Trophoblast cell (in vitro differentiated cells and primary cell): Measurements from ENCODE around the gene KCMF1.

Experiments
- DNase-seq, 2 donors: peaks; one replicate each; pipeline ENCODE4 v3.0.0-alpha.2; 2016
- H2AFZ ChIP-seq: 2 replicates; pipeline ENCODE4 v1.6.1; 2013; ENCODE audit warnings: low read length, moderate library complexity, mild to moderate bottlenecking; ENCODE audit not compliant: insufficient read depth, poor library complexity
- H2AK5ac ChIP-seq: 2 replicates; pipeline ENCODE4 v1.6.1; 2013; ENCODE audit warnings: mild to moderate bottlenecking, low read length
- H2BK120ac ChIP-seq: 2 replicates; pipeline ENCODE4 v1.6.1; 2013; ENCODE audit warnings: low read length, mild to moderate bottlenecking, moderate library complexity; ENCODE audit not compliant: insufficient read depth, poor library complexity
- H2BK12ac ChIP-seq: 2 replicates; pipeline ENCODE4 v1.6.1; 2013; ENCODE audit warnings: mild to moderate bottlenecking, low read length, moderate library complexity
- H2BK5ac ChIP-seq: 2 replicates; pipeline ENCODE4 v1.6.1; 2013; ENCODE audit warnings: low read length, low read depth, moderate library complexity, mild to moderate bottlenecking; ENCODE audit not compliant: poor library complexity
- H3K14ac ChIP-seq: 2 replicates; pipeline ENCODE4 v1.6.1; 2013; ENCODE audit warnings: mild to moderate bottlenecking, low read length
- H3K18ac ChIP-seq: 2 replicates; pipeline ENCODE4 v1.6.1; 2013; ENCODE audit warnings: mild to moderate bottlenecking, low read length
- H3K23ac ChIP-seq: 2 replicates; pipeline ENCODE4 v1.6.1; 2013; ENCODE audit warnings: low read length
- H3K27ac ChIP-seq: 2 replicates; pipeline ENCODE4 v1.5.1; 2013; ENCODE audit warnings: low read depth, mild to moderate bottlenecking, inconsistent platforms, low read length, moderate library complexity
- H3K27me3 ChIP-seq: 2 replicates; pipeline ENCODE4 v1.6.1; 2013; ENCODE audit warnings: inconsistent platforms, mild to moderate bottlenecking, low read length, moderate library complexity; ENCODE audit not compliant: insufficient read depth
- H3K36me3 ChIP-seq, 2 experiments: 1 replicate in 1 of 2; 2 replicates in 1 of 2; pipeline ENCODE4 v1.6.1; 2013; ENCODE audit warnings: low read length in 2 of 2, mild to moderate bottlenecking in 2 of 2, moderate library complexity in 1 of 2; ENCODE audit not compliant: insufficient read depth in 2 of 2, control insufficient read depth in 1 of 2
- H3K4ac ChIP-seq: 2 replicates; pipeline ENCODE4 v1.6.1; 2013; ENCODE audit warnings: low read depth, mild to moderate bottlenecking, low read length, moderate library complexity
- H3K4me1 ChIP-seq, 2 experiments: 1 replicate in 1 of 2; 2 replicates in 1 of 2; pipeline ENCODE4 v1.6.1; 2013; ENCODE audit warnings: low read length in 2 of 2, mild to moderate bottlenecking in 2 of 2, moderate library complexity in 1 of 2; ENCODE audit not compliant: insufficient read depth in 2 of 2, control insufficient read depth in 1 of 2
- H3K4me2 ChIP-seq: 2 replicates; pipeline ENCODE4 v1.6.1; 2013; ENCODE audit warnings: inconsistent platforms, mild to moderate bottlenecking, low read length, moderate library complexity
- H3K4me3 ChIP-seq: 2 replicates; pipeline ENCODE4 v1.5.1; 2013; ENCODE audit warnings: mild to moderate bottlenecking, low read depth, low read length, inconsistent platforms
- H3K79me1 ChIP-seq: one replicate; pipeline ENCODE4 v1.6.1; 2013; ENCODE audit warnings: low read length
- H3K79me2 ChIP-seq: 2 replicates; pipeline ENCODE4 v1.6.1; 2013; ENCODE audit warnings: low read length, mild to moderate bottlenecking; ENCODE audit not compliant: control insufficient read depth, insufficient read depth, poor library complexity
- H3K9ac ChIP-seq: 2 replicates; pipeline ENCODE4 v1.6.1; 2013; ENCODE audit warnings: mild to moderate bottlenecking, low read length
- H3K9me3 ChIP-seq: 2 replicates; pipeline ENCODE4 v1.6.1; 2013; ENCODE audit warnings: low read depth, mild to moderate bottlenecking, control low read depth, inconsistent platforms, low read length; ENCODE audit not compliant: insufficient read depth
- H4K12ac ChIP-seq: 2 replicates; pipeline ENCODE4 v1.6.1; 2013; ENCODE audit warnings: low read depth, mild to moderate bottlenecking, low read length, moderate library complexity
- H4K8ac ChIP-seq: 2 replicates; pipeline ENCODE4 v1.6.1; 2013; ENCODE audit warnings: low read depth, mild to moderate bottlenecking, low read length, moderate library complexity
- H4K91ac ChIP-seq: one replicate; pipeline ENCODE4 v1.6.1; 2013; ENCODE audit warnings: low read depth, mild to moderate bottlenecking, low read length, moderate library complexity
- WGBS: extraction: QIAGEN DNeasy Blood & Tissue Kit; methylation state at CpG from one replicate; pipeline ENCODE4 v1.1.7; 2013; ENCODE audit warnings: missing lambda C conversion rate; ENCODE audit not compliant: insufficient read length, insufficient coverage; ENCODE audit errors: extremely low coverage; 5-methylcytosine and 5-hydroxymethylcytosine counted together

The KCMF1 gene

GRCh38 chr2:84970210-84970867 lies 622 bp upstream of the KCMF1 start:
- peak overlapping the region; percentile 13 for H2BK12ac ChIP-seq
- no peak overlapping the region for H2AK5ac ChIP-seq
- peak overlapping the region; percentile 83 for H4K12ac ChIP-seq
- H3K14ac ChIP-seq: peak overlapping the region; percentile 48
- H3K4me3 ChIP-seq: peak overlapping the region; percentile 87
- H3K79me1 ChIP-seq: peaks cover 15% of the 10 kb centered on the region
- H3K9ac ChIP-seq: peak overlapping the region; percentile 94
- no peaks in the 10 kb centered on the region for H3K9me3 ChIP-seq
- H3K27me3 ChIP-seq: no peaks in the 10 kb centered on the region
- H2BK120ac ChIP-seq: peak overlapping the region; percentile 77
- H2BK5ac ChIP-seq: peak overlapping the region; percentile 89
- H3K27ac ChIP-seq: peak overlapping the region; percentile 87
- no peak overlapping the region for H3K23ac ChIP-seq
- peak overlapping the region; percentile 35 for H3K18ac ChIP-seq
- peaks cover 22% of the 10 kb centered on the region for H3K79me2 ChIP-seq
- H3K36me3 ChIP-seq: peaks cover 3 to 4% of the 10 kb centered on the region in 2 experiments
- peak overlapping the region; percentile 93 for H4K91ac ChIP-seq
- peak overlapping the region; percentile 96 for H3K4me2 ChIP-seq
- WGBS: no CpG with 5 or more reads among the region's 65 CpGs
- H3K4me1 ChIP-seq: peaks cover 0 to 2% of the 10 kb centered on the region in 2 experiments
- H4K8ac ChIP-seq: peak overlapping the region; percentile 84
- peak; percentile 68 to 83 for DNase-seq
- H3K4ac ChIP-seq: peak overlapping the region; percentile 30
- peak overlapping the region; percentile 59 for H2AFZ ChIP-seq

GRCh38 chr2:84971510-84972206 lies 697 bp downstream of the KCMF1 start:
- Histone ChIP-seq H2AFZ (peak overlapping the region; percentile 87), H3K9ac (peak overlapping the region; percentile 95), H3K27ac (peak overlapping the region; percentile 99), H4K12ac (peak overlapping the region; percentile 83), H2BK120ac (peak overlapping the region; percentile 83), H3K4ac (peak overlapping the region; percentile 90), H3K79me1 (peaks cover 15% of the 10 kb centered on the region), H2BK5ac (peak overlapping the region; percentile 98), H3K14ac (peak overlapping the region; percentile 99), H3K4me3 (peak overlapping the region; percentile 87), H3K79me2 (peaks cover 25% of the 10 kb centered on the region), H3K18ac (peak overlapping the region; percentile 93), H3K27me3 (no peaks in the 10 kb centered on the region), H3K36me3 (peaks cover 2 to 6% of the 10 kb centered on the region in 2 experiments), H2BK12ac (peak overlapping the region; percentile 89), H4K91ac (peak overlapping the region; percentile 98), H2AK5ac (peak overlapping the region; percentile 94), H3K4me2 (peak overlapping the region; percentile 96), H3K9me3 (no peaks in the 10 kb centered on the region), H3K4me1 (no peaks in the 10 kb centered on the region), H4K8ac (peak overlapping the region; percentile 72), H3K23ac (no peak overlapping the region)
- WGBS: no CpG with 5 or more reads among the region's 99 CpGs
- peak; percentile 27 to 55 for DNase-seq

DNA sequence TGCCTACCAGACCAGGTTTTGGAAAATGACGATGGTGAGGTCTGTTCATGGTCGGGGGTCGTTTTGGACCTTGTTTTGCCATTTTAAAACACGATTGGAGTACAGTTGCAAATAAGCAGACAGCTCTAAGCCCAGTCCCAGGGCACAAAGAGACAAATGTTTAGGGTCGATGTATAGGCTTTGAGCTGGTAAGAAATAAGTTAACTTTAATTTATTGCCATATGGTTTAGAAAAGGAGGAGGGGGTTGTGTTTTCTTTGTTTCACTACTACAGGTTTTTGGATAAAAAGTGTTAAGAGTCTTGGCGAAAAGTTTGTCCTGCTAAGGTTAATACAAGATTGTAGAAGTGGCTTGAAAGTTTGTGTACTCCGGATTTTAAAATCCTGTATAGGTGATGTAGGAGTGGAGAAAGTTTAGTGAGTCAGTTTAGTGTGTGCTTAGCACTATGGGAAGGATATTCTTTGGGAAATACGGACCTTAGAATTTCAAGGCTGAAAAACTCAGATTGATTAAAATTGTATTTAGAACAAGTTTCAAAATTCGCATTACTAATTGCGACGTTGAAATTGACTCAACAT lies 1.3 kb downstream of the KCMF1 start:
- Histone ChIP-seq H3K4me3 (peak overlapping the region; percentile 87), H2AK5ac (peak overlapping the region; percentile 94), H3K9ac (peak overlapping the region; percentile 95), H3K36me3 (peaks cover 0 to 6% of the 10 kb centered on the region in 2 experiments), H3K4me1 (no peaks in the 10 kb centered on the region), H2BK120ac (peak overlapping the region; percentile 61), H3K4ac (peak overlapping the region; percentile 90), H3K27ac (peak overlapping the region; percentile 99), H4K91ac (peak overlapping the region; percentile 98), H4K8ac (peak overlapping the region; percentile 72), H4K12ac (peak overlapping the region; percentile 83), H3K23ac (no peak overlapping the region), H2BK12ac (peak overlapping the region; percentile 89), H3K9me3 (no peaks in the 10 kb centered on the region), H2BK5ac (peak overlapping the region; percentile 98), H3K18ac (peak overlapping the region; percentile 93), H3K4me2 (peak overlapping the region; percentile 96), H3K27me3 (no peaks in the 10 kb centered on the region), H3K14ac (peak overlapping the region; percentile 99), H3K79me2 (peaks cover 26% of the 10 kb centered on the region), H2AFZ (peak overlapping the region; percentile 59), H3K79me1 (peaks cover 15% of the 10 kb centered on the region)
- no peak for DNase-seq
- no CpG with 5 or more reads among the region's 11 CpGs for WGBS

- no peak for DNase-seq
- H2BK12ac ChIP-seq: no peak overlapping the region
- WGBS: no CpG with 5 or more reads among the region's 4 CpGs
Observed at GRCh38 chr2:84972932-84973331, 2.0 kb downstream of the KCMF1 start.

More at GRCh38 chr2:84972932-84973331, 2.0 kb downstream of the KCMF1 start:
- Histone ChIP-seq H3K27ac (no peak overlapping the region), H4K8ac (no peak overlapping the region), H3K18ac (no peak overlapping the region), H3K4ac (peak overlapping the region; percentile 98), H2BK120ac (no peak overlapping the region), H3K9me3 (no peaks in the 10 kb centered on the region), H2AFZ (no peak overlapping the region), H3K4me1 (no peaks in the 10 kb centered on the region), H2BK5ac (no peak overlapping the region), H4K91ac (no peak overlapping the region), H4K12ac (no peak overlapping the region), H2AK5ac (no peak overlapping the region), H3K23ac (no peak overlapping the region), H3K14ac (no peak overlapping the region), H3K36me3 (peaks cover 0 to 6% of the 10 kb centered on the region in 2 experiments), H3K4me2 (peak overlapping the region; percentile 52), H3K4me3 (no peak overlapping the region), H3K79me2 (peaks cover 28% of the 10 kb centered on the region), H3K79me1 (peaks cover 15% of the 10 kb centered on the region), H3K9ac (no peak overlapping the region), H3K27me3 (no peaks in the 10 kb centered on the region)
